Peyer's patch (tissue), 4 donors: Measurements from ENCODE around the gene AGA.

Source experiments
- CTCF ChIP-seq, 6 experiments: fragments of 450-650 bp in 4 of 6; fragments of 200-600 bp in 2 of 6; sonication (generic) in 1 of 6; IDR thresholded peaks; one replicate each; pipeline ENCODE4 v1.5.1; 2017 to 2019; ENCODE audit warnings: antibody characterized with exemption in 6 of 6, mild to moderate bottlenecking in 3 of 6, moderate library complexity in 1 of 6
- POLR2A ChIP-seq, 2 donors: fragments of 450-650 bp; IDR thresholded peaks; one replicate each; pipeline ENCODE4 v1.5.1; 2017; ENCODE audit warnings: antibody characterized with exemption in 2 of 2, mild to moderate bottlenecking in 2 of 2, moderate library complexity in 2 of 2

GRCh38 chr4:177455561-177455970 is 13.3 kb upstream of the AGA start:
- no peak for TF ChIP-seq POLR2A (IDR thresholded peaks at IDR 0.05)
- TF ChIP-seq CTCF (IDR thresholded peaks at IDR 0.05) = no peak
